HepG2 (cell line): ENCODE data around the gene POM121. TPM values are rescaled to one million over a fixed set of nuclear protein-coding genes. Genes with fewer than 3 reads are reported as not detected.

ENCODE experiments used
- CEBPG ChIP-seq: IDR thresholded peaks from 2 replicates; pipeline ENCODE4 v1.6.1; 2016
- CHCHD3 ChIP-seq: sonication (generic); formaldehyde crosslinking; IDR thresholded peaks from 2 replicates; pipeline ENCODE4 v1.8.0; 2022; ENCODE audit warnings: mild to moderate bottlenecking, missing genetic modification reagents, moderate library complexity
- HOXA3 ChIP-seq: sonication (generic); formaldehyde crosslinking; IDR thresholded peaks from 2 replicates; pipeline ENCODE4 v1.5.0; 2020; ENCODE audit warnings: missing genetic modification reagents
- KLF12 ChIP-seq: sonication (generic); formaldehyde crosslinking; IDR thresholded peaks from 2 replicates; pipeline ENCODE4 v1.4.0; 2020; ENCODE audit warnings: missing genetic modification reagents, borderline replicate concordance
- PHF8 ChIP-seq: sonication (generic); formaldehyde crosslinking; IDR thresholded peaks from 2 replicates; pipeline ENCODE4 v1.5.0; 2020; ENCODE audit warnings: missing genetic modification reagents
- POLR2AphosphoS5 ChIP-seq: IDR thresholded peaks from 2 replicates; pipeline ENCODE4 v1.6.1; 2012; ENCODE audit warnings: low read depth, low read length
- SALL1 ChIP-seq: sonication (generic); formaldehyde crosslinking; IDR thresholded peaks from 2 replicates; pipeline ENCODE4 v1.8.0; 2022; ENCODE audit warnings: mild to moderate bottlenecking, missing genetic modification reagents
- SIX1 ChIP-seq: sonication (generic); formaldehyde crosslinking; IDR thresholded peaks from 2 replicates; pipeline ENCODE4 v1.4.0; 2020; ENCODE audit warnings: missing genetic modification reagents, borderline replicate concordance
- TGIF2 ChIP-seq: IDR thresholded peaks from 2 replicates; pipeline ENCODE4 v1.6.1; 2016; ENCODE audit warnings: control low read depth, missing compliant biosample characterization
- ZMAT3 ChIP-seq: sonication (generic); formaldehyde crosslinking; conservative IDR thresholded peaks from 2 replicates; pipeline ENCODE4 v1.7.0; 2021; ENCODE audit warnings: missing genetic modification reagents
- ZNF891 ChIP-seq: sonication (generic); formaldehyde crosslinking; IDR thresholded peaks from 2 replicates; pipeline ENCODE4 v1.5.0; 2020; ENCODE audit warnings: mild to moderate bottlenecking, missing genetic modification reagents
- polyA plus RNA-seq, 8 experiments: library from polyadenylated mRNA; depleted of rRNA in 3 of 8; stranded (reverse) in 7 of 8; unstranded in 1 of 8; fragments of >200 nt; fragmentation: Illumina TruSeq in 4 of 8; extraction: Trizol in 4 of 8; gene quantifications; 2 replicates each; pipeline versions ENCODE4 v1.2.1 to v1.2.3, GENCODE V29; 2011 to 2016; ENCODE audit warnings: low read depth in 4 of 8, missing spikeins in 1 of 8, mixed read lengths in 1 of 8; ENCODE audit not compliant: insufficient read depth in 1 of 8
- total RNA-seq, 5 experiments: library from RNA; depleted of rRNA; stranded (reverse); fragments of >200 nt; fragmentation: Illumina TruSeq; extraction: Trizol; gene quantifications; 2 replicates each; pipeline ENCODE4 v1.2.3, GENCODE V29; 2016; ENCODE audit warnings: low read depth in 1 of 5
- TF ChIP-seq, protein P1 (sequence below): sonication (generic); formaldehyde crosslinking; IDR thresholded peaks from 2 replicates; pipeline ENCODE4 v1.4.0; 2020; ENCODE audit warnings: mild to moderate bottlenecking, missing genetic modification reagents
- TF ChIP-seq, protein P2 (sequence below): IDR thresholded peaks from 2 replicates; pipeline ENCODE4 v1.6.1; 2016; ENCODE audit warnings: mild to moderate bottlenecking
- TF ChIP-seq, protein P3 (sequence below): IDR thresholded peaks from 2 replicates; pipeline ENCODE4 v1.4.0; 2020; ENCODE audit warnings: mild to moderate bottlenecking, missing genetic modification reagents
- TF ChIP-seq, protein P4 (sequence below): sonication (generic); formaldehyde crosslinking; IDR thresholded peaks from 2 replicates; pipeline ENCODE4 v1.4.0; 2020; ENCODE audit warnings: missing genetic modification reagents
- TF ChIP-seq, protein P5 (sequence below): sonication (generic); formaldehyde crosslinking; IDR thresholded peaks from 2 replicates; pipeline ENCODE4 v1.5.0; 2020; ENCODE audit warnings: mild to moderate bottlenecking, missing genetic modification reagents, borderline replicate concordance

POM121 gene
- total and polyA plus RNA-seq, 2 of the 13 experiments (the other 11 are each of a cell fraction or from before 2014, with no cell fraction given) = 8.4 to 10.3 TPM

DNA sequence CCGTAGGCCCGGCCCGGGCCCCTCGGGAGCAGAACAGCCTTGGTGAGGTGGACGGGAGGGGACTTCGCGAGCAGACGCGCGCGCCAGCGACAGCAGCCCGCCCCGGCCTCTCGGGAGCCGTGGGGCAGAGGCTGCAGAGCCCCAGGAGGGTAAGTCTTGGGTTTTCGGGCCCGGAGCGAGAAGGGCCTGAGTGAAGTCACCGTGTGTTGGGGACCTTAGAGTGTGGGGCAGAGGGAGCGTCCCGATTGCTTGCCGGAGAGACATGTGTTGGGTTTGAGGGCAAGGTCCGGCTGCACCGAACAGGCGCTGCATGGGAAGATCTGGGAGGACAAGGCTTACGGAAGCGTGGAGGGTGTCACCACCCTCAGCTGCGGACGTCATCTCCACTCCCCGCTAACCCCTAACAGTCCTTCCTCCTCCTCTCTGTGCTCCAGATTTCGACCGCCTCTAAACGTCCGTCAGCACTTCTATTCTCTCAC, 45.1 kb upstream of the POM121 start (continued):
- TF ChIP-seq ZMAT3 (CRISPR knock-in tag) (0 out of 2 replicates have a peak, but pooled peaks have one; percentile 17), PHF8 (CRISPR knock-in tag) (peak; percentile 59; the same call in 1 of the 2 replicates), POLR2AphosphoS5 (peak; percentile 58), CHCHD3 (CRISPR knock-in tag) (0 out of 2 replicates have a peak, but pooled peaks have one; percentile 3), SALL1 (CRISPR knock-in tag) (peak; percentile 16; the same call in 1 of the 2 replicates), KLF12 (CRISPR knock-in tag) (0 out of 2 replicates have a peak, but pooled peaks have one; percentile 18), SIX1 (0 out of 2 replicates have a peak, but pooled peaks have one; percentile 11), TGIF2 (peak; percentile 69; the same call in 1 of the 2 replicates), ZNF891 (CRISPR knock-in tag) (0 out of 2 replicates have a peak, but pooled peaks have one; percentile 45), CEBPG (CRISPR knock-in tag) (0 out of 2 replicates have a peak, but pooled peaks have one; percentile 5), HOXA3 (CRISPR knock-in tag) (peak; percentile 44; the same call in 1 of the 2 replicates)
- TF ChIP-seq, protein P1, sequence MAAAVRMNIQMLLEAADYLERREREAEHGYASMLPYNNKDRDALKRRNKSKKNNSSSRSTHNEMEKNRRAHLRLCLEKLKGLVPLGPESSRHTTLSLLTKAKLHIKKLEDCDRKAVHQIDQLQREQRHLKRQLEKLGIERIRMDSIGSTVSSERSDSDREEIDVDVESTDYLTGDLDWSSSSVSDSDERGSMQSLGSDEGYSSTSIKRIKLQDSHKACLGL (CRISPR knock-in tag) = peak; percentile 59; the same call in 1 of the 2 replicates
- TF ChIP-seq, protein P2, sequence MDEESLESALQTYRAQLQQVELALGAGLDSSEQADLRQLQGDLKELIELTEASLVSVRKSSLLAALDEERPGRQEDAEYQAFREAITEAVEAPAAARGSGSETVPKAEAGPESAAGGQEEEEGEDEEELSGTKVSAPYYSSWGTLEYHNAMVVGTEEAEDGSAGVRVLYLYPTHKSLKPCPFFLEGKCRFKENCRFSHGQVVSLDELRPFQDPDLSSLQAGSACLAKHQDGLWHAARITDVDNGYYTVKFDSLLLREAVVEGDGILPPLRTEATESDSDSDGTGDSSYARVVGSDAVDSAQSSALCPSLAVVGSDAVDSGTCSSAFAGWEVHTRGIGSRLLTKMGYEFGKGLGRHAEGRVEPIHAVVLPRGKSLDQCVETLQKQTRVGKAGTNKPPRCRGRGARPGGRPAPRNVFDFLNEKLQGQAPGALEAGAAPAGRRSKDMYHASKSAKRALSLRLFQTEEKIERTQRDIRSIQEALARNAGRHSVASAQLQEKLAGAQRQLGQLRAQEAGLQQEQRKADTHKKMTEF (CRISPR knock-in tag) = peak; percentile 36; the same call in 1 of the 2 replicates
- TF ChIP-seq, protein P3, sequence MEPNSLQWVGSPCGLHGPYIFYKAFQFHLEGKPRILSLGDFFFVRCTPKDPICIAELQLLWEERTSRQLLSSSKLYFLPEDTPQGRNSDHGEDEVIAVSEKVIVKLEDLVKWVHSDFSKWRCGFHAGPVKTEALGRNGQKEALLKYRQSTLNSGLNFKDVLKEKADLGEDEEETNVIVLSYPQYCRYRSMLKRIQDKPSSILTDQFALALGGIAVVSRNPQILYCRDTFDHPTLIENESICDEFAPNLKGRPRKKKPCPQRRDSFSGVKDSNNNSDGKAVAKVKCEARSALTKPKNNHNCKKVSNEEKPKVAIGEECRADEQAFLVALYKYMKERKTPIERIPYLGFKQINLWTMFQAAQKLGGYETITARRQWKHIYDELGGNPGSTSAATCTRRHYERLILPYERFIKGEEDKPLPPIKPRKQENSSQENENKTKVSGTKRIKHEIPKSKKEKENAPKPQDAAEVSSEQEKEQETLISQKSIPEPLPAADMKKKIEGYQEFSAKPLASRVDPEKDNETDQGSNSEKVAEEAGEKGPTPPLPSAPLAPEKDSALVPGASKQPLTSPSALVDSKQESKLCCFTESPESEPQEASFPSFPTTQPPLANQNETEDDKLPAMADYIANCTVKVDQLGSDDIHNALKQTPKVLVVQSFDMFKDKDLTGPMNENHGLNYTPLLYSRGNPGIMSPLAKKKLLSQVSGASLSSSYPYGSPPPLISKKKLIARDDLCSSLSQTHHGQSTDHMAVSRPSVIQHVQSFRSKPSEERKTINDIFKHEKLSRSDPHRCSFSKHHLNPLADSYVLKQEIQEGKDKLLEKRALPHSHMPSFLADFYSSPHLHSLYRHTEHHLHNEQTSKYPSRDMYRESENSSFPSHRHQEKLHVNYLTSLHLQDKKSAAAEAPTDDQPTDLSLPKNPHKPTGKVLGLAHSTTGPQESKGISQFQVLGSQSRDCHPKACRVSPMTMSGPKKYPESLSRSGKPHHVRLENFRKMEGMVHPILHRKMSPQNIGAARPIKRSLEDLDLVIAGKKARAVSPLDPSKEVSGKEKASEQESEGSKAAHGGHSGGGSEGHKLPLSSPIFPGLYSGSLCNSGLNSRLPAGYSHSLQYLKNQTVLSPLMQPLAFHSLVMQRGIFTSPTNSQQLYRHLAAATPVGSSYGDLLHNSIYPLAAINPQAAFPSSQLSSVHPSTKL = peak; percentile 18; the same call in 1 of the 2 replicates
- TF ChIP-seq, protein P4, sequence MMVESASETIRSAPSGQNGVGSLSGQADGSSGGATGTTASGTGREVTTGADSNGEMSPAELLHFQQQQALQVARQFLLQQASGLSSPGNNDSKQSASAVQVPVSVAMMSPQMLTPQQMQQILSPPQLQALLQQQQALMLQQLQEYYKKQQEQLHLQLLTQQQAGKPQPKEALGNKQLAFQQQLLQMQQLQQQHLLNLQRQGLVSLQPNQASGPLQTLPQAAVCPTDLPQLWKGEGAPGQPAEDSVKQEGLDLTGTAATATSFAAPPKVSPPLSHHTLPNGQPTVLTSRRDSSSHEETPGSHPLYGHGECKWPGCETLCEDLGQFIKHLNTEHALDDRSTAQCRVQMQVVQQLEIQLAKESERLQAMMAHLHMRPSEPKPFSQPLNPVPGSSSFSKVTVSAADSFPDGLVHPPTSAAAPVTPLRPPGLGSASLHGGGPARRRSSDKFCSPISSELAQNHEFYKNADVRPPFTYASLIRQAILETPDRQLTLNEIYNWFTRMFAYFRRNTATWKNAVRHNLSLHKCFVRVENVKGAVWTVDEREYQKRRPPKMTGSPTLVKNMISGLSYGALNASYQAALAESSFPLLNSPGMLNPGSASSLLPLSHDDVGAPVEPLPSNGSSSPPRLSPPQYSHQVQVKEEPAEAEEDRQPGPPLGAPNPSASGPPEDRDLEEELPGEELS (CRISPR knock-in tag) = peak; percentile 8; the same call in 1 of the 2 replicates
- TF ChIP-seq, protein P5, sequence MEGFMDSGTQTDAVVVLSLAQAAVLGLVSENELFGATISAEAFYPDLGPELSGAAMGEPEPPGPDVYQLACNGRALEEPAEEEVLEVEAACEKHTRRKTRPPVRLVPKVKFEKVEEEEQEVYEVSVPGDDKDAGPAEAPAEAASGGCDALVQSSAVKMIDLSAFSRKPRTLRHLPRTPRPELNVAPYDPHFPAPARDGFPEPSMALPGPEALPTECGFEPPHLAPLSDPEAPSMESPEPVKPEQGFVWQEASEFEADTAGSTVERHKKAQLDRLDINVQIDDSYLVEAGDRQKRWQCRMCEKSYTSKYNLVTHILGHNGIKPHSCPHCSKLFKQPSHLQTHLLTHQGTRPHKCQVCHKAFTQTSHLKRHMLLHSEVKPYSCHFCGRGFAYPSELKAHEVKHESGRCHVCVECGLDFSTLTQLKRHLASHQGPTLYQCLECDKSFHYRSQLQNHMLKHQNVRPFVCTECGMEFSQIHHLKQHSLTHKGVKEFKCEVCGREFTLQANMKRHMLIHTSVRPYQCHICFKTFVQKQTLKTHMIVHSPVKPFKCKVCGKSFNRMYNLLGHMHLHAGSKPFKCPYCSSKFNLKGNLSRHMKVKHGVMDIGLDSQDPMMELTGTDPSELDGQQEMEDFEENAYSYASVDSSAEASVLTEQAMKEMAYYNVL = peak; percentile 69; the same call in 1 of the 2 replicates
